Esophagus (tissue), 2 donors: ENCODE data around the gene PLCL2. TPM values are rescaled to one million over a fixed set of nuclear protein-coding genes. Genes with fewer than 3 reads are reported as not detected.

Experiments
- H3K27ac ChIP-seq, 2 donors: one replicate each; pipeline ENCODE4 v1.5.1; 2013; ENCODE audit warnings: low read depth in 2 of 2, mild to moderate bottlenecking in 2 of 2, inconsistent platforms in 1 of 2, low read length in 1 of 2, moderate library complexity in 1 of 2
- H3K27me3 ChIP-seq, 2 donors: one replicate each; pipeline ENCODE4 v1.6.1; 2013; ENCODE audit warnings: low read length in 2 of 2, control low read depth in 1 of 2, mild to moderate bottlenecking in 1 of 2; ENCODE audit not compliant: insufficient read depth in 2 of 2, control insufficient read depth in 1 of 2
- H3K36me3 ChIP-seq, 2 donors: one replicate each; pipeline ENCODE4 v1.6.1; 2013; ENCODE audit warnings: low read length in 1 of 2; ENCODE audit not compliant: control insufficient read depth in 2 of 2, insufficient read depth in 2 of 2
- H3K4me1 ChIP-seq, 2 donors: one replicate each; pipeline ENCODE4 v1.6.1; 2013; ENCODE audit warnings: low read length in 1 of 2; ENCODE audit not compliant: control insufficient read depth in 2 of 2, insufficient read depth in 2 of 2
- H3K4me3 ChIP-seq, 2 donors: one replicate each; pipeline ENCODE4 v1.5.1; 2013; ENCODE audit warnings: low read length in 2 of 2, mild to moderate bottlenecking in 2 of 2, low read depth in 1 of 2, moderate library complexity in 1 of 2
- H3K9me3 ChIP-seq, 2 donors: one replicate each; pipeline ENCODE4 v1.6.1; 2013; ENCODE audit warnings: mild to moderate bottlenecking in 2 of 2, low read depth in 1 of 2, low read length in 1 of 2, moderate library complexity in 1 of 2; ENCODE audit not compliant: control insufficient read depth in 2 of 2, insufficient read depth in 1 of 2
- WGBS, 2 donors: extraction: QIAGEN DNeasy Blood & Tissue Kit; methylation state at CpG; one replicate each; pipeline ENCODE4 v1.1.7; 2013; 5-methylcytosine and 5-hydroxymethylcytosine counted together
- polyA plus RNA-seq, 2 donors: library from polyadenylated mRNA; stranded (reverse); fragments of 200-250 nt; gene quantifications; one replicate each; pipeline ENCODE4 v1.2.3, GENCODE V29; 2013
- donor health status: healthy with polysubstance abuse.
- donor health status: Bipolar disorder and iron deficiency.

PLCL2 gene
- polyA plus RNA-seq, 2 donors: 0.22 to 0.35 TPM

GRCh38 chr3:17040322-17040989 is 155.7 kb downstream of the PLCL2 start:
- Histone ChIP-seq H3K4me1 (peaks cover 3% of the 10 kb centered on the region in 2 donors), H3K4me3 (no peak overlapping the region), H3K27ac (no peak overlapping the region), H3K27me3 (no peaks in the 10 kb centered on the region), H3K9me3 (no peaks in the 10 kb centered on the region), H3K36me3 (no peaks in the 10 kb centered on the region)
- 86 to 89% methylated on average over 5 of the region's 5 CpGs for WGBS, 2 donors

GRCh38 chr3:17040990-17041377 is 156.2 kb downstream of the PLCL2 start:
- Histone ChIP-seq H3K4me3 (no peak overlapping the region), H3K36me3 (no peaks in the 10 kb centered on the region), H3K27ac (no peak overlapping the region), H3K4me1 (peaks cover 3% of the 10 kb centered on the region in 2 donors), H3K27me3 (no peaks in the 10 kb centered on the region), H3K9me3 (no peaks in the 10 kb centered on the region)
- 79 to 85% methylated on average over 5 of the region's 5 CpGs for WGBS, 2 donors

- WGBS, 2 donors: 59 to 68% methylated on average over 2 of the region's 2 CpGs
- Histone ChIP-seq H3K9me3 (no peaks in the 10 kb centered on the region), H3K27me3 (no peaks in the 10 kb centered on the region), H3K36me3 (no peaks in the 10 kb centered on the region), H3K4me1 (no peaks in the 10 kb centered on the region), H3K4me3 (no peak overlapping the region), H3K27ac (no peak overlapping the region)
Observed at GRCh38 chr3:17044855-17045254, 160.1 kb downstream of the PLCL2 start.

- Histone ChIP-seq H3K9me3 (no peaks in the 10 kb centered on the region), H3K27ac (no peak overlapping the region), H3K36me3 (no peaks in the 10 kb centered on the region), H3K4me3 (no peak overlapping the region), H3K4me1 (no peaks in the 10 kb centered on the region), H3K27me3 (no peaks in the 10 kb centered on the region)
- WGBS, 2 donors: 89% methylated on average over 7 of the region's 7 CpGs
Observed at GRCh38 chr3:17045705-17046104, 160.9 kb downstream of the PLCL2 start.

GRCh38 chr3:17046623-17047022 is 161.9 kb downstream of the PLCL2 start:
- 89 to 94% methylated on average over 2 of the region's 2 CpGs for WGBS, 2 donors
- no peaks in the 10 kb centered on the region for H3K27me3 ChIP-seq
- no peak overlapping the region for H3K4me3 ChIP-seq
- no peaks in the 10 kb centered on the region for H3K36me3 ChIP-seq
- H3K27ac ChIP-seq: no peak overlapping the region
- no peaks in the 10 kb centered on the region for H3K9me3 ChIP-seq
- no peaks in the 10 kb centered on the region for H3K4me1 ChIP-seq

- 86 to 87% methylated on average over 4 of the region's 4 CpGs for WGBS, 2 donors
- Histone ChIP-seq H3K27ac (no peak overlapping the region), H3K36me3 (no peaks in the 10 kb centered on the region), H3K9me3 (no peaks in the 10 kb centered on the region), H3K27me3 (no peaks in the 10 kb centered on the region), H3K4me1 (no peaks in the 10 kb centered on the region), H3K4me3 (no peak overlapping the region)
Observed at GRCh38 chr3:17047162-17047561, 162.4 kb downstream of the PLCL2 start.

- WGBS, 2 donors: 83 to 86% methylated on average over 3 of the region's 3 CpGs
- H3K4me1 ChIP-seq: no peaks in the 10 kb centered on the region
- no peaks in the 10 kb centered on the region for H3K36me3 ChIP-seq
- no peaks in the 10 kb centered on the region for H3K27me3 ChIP-seq
- H3K27ac ChIP-seq: no peak overlapping the region
- no peak overlapping the region for H3K4me3 ChIP-seq
- no peaks in the 10 kb centered on the region for H3K9me3 ChIP-seq
Observed at GRCh38 chr3:17047894-17048293, 163.1 kb downstream of the PLCL2 start.

GRCh38 chr3:17050071-17050470 is 165.3 kb downstream of the PLCL2 start:
- WGBS, 2 donors: 91 to 93% methylated on average over 4 of the region's 4 CpGs

GRCh38 chr3:17050506-17050905 is 165.8 kb downstream of the PLCL2 start:
- Histone ChIP-seq H3K27ac (no peak overlapping the region), H3K27me3 (no peaks in the 10 kb centered on the region), H3K9me3 (no peaks in the 10 kb centered on the region), H3K4me3 (no peak overlapping the region), H3K36me3 (no peaks in the 10 kb centered on the region), H3K4me1 (no peaks in the 10 kb centered on the region)
- 88 to 94% methylated on average over 2 of the region's 2 CpGs for WGBS, 2 donors

More at GRCh38 chr3:17050071-17050470, 165.3 kb downstream of the PLCL2 start:
- no peaks in the 10 kb centered on the region for H3K4me1 ChIP-seq
- H3K27me3 ChIP-seq: no peaks in the 10 kb centered on the region
- H3K4me3 ChIP-seq: no peak overlapping the region
- H3K9me3 ChIP-seq: no peaks in the 10 kb centered on the region
- H3K27ac ChIP-seq: no peak overlapping the region
- H3K36me3 ChIP-seq: no peaks in the 10 kb centered on the region

GRCh38 chr3:17052363-17052762 is 167.6 kb downstream of the PLCL2 start:
- no peaks in the 10 kb centered on the region for H3K36me3 ChIP-seq
- H3K4me3 ChIP-seq: no peak overlapping the region
- no peaks in the 10 kb centered on the region for H3K9me3 ChIP-seq
- no peaks in the 10 kb centered on the region for H3K27me3 ChIP-seq
- H3K4me1 ChIP-seq: no peaks in the 10 kb centered on the region
- no peak overlapping the region for H3K27ac ChIP-seq
